ENCODE measurements around the gene SIPA1L3. TPM values are rescaled to one million over a fixed set of nuclear protein-coding genes. Genes with fewer than 3 reads are reported as not detected.

SIPA1L3 gene
- total and polyA plus RNA-seq, 9 of the 15 experiments (the other 6 are each of a cell fraction or from before 2014, with no cell fraction given), result 0.01 to 6.1 (median 2.5) TPM

GRCh38 chr19:38255383-38256014 lies 348.5 kb downstream of the SIPA1L3 start (continued):
- no peak for TF ChIP-seq ZBTB11 (CRISPR knock-in tag; IDR thresholded peaks at IDR 0.05)
- no peak for TF ChIP-seq ZBTB49 (CRISPR knock-in tag; IDR thresholded peaks at IDR 0.05; ENCODE audit: borderline replicate concordance)
- TF ChIP-seq RBM39 (optimal IDR thresholded peaks at IDR 0.05; ENCODE audit: low read depth, low read length), result no peak
- TF ChIP-seq CHD1 (IDR thresholded peaks at IDR 0.05; ENCODE audit: low read length), result no peak
- TF ChIP-seq KAT2B (IDR thresholded peaks at IDR 0.05; ENCODE audit: low read depth, low read length), result no peak
- no peak for TF ChIP-seq ZNF133 (CRISPR knock-in tag; IDR thresholded peaks at IDR 0.05)
- TF ChIP-seq ZNF146 (CRISPR knock-in tag; IDR thresholded peaks at IDR 0.05; ENCODE audit: unreplicated experiment), result no peak
- TF ChIP-seq SNIP1 (IDR thresholded peaks at IDR 0.05; ENCODE audit: low read depth), result no peak
- no peak for TF ChIP-seq RBBP5 (IDR thresholded peaks at IDR 0.05; ENCODE audit: borderline replicate concordance, insufficient read depth, low read length, poor library complexity, severe bottlenecking)
- no peak for TF ChIP-seq SIX5 (IDR thresholded peaks at IDR 0.05; ENCODE audit: borderline replicate concordance in 1 of 2, insufficient read depth in 1 of 2, low read depth in 1 of 2, low read length in 2 of 2)
- TF ChIP-seq SAP30 (IDR thresholded peaks at IDR 0.05; ENCODE audit: borderline replicate concordance, insufficient read depth, low read depth, low read length, poor library complexity, severe bottlenecking), result peak; percentile 29
- no peak for TF ChIP-seq ZNF609 (CRISPR knock-in tag; IDR thresholded peaks at IDR 0.05; ENCODE audit: borderline replicate concordance)
- TF ChIP-seq ZNF280A (IDR thresholded peaks at IDR 0.05; ENCODE audit: low read depth, partially characterized antibody), result no peak

Data from K562 (cell line).